Measurements from ENCODE around the gene MRPS7.
A peak's percentile ranks its signal among the peaks of the same experiment; 100 is the strongest.
"Not testable (repeated sequence)": the region's sequence is repeated elsewhere in the genome, so short reads cannot be mapped to it uniquely, and the experiment has no call there.

Gene MRPS7

DNA sequence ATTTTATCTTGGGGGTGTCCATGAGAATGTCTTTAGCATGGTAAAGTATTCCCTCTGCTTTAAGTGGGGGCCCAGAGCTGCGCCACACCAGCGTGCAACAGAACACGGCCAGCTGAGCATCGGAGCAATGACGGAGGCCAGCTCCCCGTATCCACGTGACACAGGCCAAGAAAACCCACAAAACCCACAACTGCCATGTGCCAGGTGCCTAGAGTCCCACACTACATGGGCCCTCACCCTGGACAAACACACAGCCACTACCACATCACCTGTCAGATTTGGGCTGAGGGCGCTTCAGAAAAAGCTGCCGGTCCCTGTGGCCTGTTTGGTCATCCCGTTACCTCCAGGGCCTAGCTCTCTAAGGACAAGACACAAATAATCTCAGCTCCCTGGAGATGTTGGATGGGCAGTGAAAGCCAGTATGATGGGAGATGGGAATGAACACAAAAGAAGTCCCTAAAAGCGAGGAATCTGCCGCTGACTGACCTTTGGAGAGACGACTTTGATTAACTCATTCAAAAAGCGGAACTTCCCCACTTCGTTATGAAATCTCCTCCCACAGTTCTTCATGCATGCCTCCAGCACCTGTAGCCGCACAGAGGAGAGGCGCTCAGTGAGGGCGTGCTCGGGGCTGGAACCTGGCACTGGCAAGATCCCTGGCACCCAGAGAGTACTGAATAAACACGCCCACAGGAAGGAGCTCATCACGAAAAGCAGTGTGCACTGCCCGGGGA is 17.4 kb upstream of the MRPS7 start:
- no peak for DNase-seq

DNA sequence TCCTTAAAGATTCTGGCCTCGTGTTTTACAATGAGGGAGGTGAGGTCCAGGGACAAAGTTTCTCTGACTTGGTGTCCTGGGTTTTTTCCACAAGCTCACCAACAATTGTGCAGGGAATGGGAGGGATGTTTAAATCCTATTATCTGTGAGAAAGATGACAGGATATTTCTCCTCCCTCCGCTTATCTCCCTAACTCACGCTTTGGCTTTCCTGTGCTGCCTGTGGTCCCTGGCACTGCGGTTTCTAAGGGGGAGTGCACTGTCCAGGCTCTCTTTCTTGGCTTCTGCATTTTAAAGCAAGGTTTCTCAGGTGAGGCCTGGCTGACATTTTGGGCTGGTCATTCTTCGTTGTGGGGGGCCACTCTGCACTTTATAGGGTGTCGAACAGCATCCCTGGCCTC is 16.7 kb upstream of the MRPS7 start:
- no peak for DNase-seq

DNA sequence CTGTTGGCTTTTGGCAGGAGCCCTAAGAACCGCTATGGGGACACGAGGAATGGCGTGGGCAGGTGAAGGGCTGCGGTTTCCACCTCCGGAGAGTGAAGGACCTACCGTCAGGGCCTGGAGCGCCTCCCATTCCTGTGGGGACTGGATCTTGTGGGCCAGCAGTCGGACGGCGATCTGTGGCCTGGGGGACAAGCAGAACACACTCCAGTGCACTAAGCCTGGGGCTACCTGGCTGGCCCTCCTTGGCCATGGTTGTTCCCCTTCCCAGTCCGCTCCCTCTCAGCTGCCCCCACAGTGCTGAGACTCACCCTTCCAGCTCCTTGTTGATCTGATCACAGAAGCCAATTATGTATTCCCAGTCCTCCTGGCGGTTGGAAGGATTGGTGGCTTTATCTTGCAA is 15.3 kb upstream of the MRPS7 start:
- DNase-seq = no peak

DNA sequence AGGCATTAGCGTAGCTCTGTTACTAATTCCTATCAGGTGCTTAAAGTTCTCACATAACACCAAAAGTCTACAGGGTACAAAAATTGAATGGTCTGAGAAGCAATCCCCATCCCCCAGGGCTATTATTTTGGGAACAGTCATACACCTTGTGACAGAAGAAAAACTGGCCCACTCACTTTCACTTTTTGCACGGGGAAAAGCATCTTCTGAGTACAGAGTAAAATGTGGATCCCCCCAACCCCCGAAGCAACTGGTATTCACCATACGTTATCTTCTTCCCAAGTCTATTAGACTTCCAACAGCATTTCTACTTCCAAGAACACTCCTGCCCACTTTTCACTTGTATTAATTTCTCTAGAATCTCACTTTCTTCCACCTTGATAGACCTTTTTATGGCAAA is 12.1 kb upstream of the MRPS7 start:
- DNase-seq = no peak

DNA sequence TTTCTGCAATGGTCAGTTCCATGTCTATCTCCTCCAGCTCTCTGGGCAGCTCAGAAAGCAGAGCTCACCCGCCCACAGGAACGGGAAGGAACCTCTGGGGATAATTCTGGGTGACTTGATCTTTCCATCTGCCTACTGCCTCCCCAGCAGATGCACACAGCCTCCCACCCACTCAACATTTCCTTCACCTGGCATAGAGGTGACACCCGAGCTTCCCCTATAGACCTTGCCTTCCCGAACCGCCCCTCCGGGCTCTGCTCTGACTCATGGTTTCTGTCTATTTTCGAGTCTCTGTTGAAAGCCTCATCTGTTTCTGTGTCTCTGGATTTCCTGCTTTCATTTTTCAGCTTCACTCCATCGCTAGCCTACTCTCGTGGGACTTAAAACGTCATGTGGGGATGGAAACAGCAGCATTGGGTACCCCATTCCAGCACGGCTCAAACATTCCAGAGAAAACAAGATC is 11.6 kb upstream of the MRPS7 start:
- no peak for DNase-seq

DNA sequence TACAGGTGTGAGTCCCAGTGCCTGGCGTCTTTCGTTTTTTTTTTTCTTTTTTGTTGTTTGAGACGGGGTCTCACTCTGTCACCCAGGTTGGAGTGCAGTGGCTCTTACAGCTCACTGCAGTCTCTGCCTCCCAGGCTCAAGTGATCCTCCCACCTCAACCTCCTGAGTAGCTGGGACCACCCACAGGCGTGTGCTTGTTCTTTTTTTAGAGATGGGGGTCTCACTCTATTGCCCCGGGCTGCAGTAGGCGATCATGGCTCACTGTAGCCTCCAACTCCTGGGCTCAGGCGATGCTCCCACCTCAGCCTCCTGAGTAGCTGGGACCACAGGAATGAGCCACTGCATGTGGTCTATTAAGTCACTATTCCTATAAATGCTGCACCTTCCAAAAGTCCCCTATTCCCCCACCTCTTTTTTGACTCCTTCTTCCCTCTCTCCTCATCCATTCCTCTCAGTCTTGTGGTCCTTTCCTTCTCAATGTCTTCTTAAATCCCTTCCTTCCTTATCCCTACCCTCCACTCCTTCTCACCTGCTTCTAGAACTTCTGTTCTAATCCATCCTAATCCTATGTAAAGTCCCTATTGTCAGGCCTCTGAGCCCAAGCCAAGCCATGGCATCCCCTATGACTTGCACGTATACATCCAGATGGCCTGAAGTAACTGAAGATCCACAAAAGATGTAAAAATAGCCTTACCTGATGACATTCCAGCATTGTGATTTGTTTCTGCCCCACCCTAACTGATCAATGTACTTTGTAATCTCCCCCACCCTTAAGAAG is 9.5 kb upstream of the MRPS7 start:
- no peak for DNase-seq

DNA sequence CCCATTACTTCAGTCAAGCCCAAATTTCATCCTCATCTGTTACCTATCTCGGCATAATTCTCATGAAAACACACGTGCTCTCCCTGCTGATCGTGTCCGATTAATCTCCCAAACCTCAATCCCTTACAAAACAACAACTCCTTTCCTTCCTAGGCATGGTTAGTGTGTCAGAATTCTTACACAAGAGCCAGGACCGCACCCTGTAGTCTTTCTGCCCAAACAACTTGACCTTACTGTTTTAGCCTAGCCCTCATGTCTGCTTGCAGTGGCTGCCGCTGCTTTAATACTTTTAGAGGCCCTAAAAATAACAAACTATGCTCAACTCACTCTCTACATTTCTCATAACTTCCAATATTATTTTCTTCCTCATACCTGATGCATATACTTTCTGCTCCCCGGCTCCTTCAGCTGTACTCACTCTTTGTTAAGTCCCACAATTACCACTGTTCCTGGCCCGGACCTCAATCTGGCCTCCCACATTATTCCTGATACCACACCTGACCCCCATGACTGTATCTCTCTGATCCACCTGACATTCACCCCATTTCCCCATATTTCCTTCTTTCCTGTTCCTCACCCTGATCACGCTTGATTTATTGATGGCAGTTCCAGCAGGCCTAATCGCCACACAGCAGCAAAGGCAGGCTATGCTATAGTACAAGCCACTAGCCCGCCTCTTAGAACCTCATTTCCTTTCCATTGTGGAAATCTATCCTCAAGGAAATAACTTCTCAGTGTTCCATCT is 5.6 kb upstream of the MRPS7 start:
- not testable (repeated sequence) for DNase-seq

DNA sequence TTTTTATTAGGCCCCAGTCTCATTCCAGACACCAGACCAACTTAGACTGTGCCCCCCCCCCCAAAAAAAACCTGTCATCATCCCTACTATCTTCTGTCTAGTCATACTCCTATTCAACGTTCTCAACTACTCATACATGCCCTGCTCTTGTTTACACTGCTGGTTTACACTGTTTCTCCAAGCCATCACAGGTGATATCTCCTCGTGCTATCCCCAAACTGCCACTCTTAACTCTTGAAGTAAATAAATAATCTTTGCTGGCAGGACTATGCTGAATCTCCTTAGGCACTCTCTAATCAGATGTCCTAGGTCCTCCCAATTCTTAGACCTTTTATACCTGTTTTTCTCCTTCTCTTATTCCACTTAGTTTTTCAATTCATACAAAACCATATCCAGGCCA is 4.5 kb upstream of the MRPS7 start:
- DNase-seq = not testable (repeated sequence)

DNA sequence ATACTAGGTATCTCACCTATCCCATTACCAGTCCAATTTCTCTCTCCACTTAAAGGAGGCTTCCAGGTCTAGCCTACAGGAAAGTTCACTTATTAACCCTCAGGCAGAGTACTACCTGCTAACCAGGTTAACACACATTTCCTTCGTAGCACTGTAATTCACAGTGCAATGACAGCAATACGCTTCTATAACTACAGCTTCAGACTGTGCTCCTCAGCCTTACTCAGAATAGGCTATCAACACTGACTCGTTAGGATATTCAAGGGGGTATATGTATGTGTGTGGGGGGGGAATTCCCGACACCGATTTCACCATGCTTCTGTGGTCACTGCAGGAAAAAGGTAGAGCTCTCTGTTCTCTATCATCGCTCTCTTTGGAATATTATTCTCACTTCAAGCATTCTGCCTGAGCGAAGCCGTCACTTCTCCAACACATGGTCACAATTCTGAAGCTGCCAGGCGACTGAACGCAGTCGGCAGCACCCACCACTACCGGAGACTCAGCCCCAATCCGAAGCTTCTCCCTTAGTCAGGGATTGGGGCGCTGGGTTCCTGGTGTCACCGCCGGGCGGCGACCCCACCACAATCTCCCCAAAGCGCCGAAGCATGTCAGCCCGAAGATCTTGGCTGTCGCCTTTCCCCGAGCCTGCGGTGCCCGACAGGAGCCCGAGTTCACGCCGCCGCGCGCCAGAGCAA is 891 bp upstream of the MRPS7 start:
- DNase-seq = no peak

DNA sequence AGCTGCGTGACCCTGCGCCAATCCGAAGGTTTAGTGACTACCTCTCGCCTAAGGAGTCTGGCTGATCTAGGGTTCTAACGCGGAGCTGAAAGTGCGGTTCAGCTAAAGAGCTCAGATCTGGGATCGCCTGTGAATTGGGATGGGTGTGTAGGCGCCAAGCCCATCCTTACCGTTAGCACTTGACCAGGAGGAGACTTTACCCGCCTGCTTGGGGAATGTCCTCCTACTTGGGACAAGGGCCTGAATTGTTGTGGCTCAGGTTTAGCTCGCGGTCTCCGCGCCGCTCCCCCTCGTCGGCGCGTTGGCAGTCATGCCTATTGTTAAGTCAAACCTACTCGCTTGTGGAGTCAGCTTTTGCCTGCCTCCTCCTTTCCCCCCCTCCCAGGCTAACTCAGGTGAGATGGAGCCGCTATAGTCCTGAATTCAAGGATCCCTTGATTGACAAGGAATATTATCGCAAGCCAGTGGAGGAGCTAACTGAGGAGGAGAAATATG is 480 bp downstream of the MRPS7 start:
- DNase-seq = no peak

DNA sequence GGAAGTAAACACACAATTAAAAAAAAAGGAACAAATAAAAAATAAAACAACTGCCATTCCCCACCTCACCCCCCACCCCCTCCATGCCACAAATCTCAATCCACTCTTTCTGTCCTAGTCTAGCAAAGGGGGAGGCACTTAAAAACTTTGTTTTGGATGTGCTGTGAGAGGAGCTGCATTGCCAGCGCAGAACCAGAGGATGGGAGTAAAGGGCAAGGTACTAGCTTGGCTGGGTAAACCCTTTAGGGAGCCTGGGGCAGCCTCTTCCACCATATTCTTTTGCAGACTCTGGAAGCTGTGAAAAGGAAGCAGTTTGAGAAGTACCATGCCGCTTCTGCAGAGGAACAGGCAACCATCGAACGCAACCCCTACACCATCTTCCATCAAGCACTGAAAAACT is 1.4 kb downstream of the MRPS7 start:
- DNase-seq = no peak

DNA sequence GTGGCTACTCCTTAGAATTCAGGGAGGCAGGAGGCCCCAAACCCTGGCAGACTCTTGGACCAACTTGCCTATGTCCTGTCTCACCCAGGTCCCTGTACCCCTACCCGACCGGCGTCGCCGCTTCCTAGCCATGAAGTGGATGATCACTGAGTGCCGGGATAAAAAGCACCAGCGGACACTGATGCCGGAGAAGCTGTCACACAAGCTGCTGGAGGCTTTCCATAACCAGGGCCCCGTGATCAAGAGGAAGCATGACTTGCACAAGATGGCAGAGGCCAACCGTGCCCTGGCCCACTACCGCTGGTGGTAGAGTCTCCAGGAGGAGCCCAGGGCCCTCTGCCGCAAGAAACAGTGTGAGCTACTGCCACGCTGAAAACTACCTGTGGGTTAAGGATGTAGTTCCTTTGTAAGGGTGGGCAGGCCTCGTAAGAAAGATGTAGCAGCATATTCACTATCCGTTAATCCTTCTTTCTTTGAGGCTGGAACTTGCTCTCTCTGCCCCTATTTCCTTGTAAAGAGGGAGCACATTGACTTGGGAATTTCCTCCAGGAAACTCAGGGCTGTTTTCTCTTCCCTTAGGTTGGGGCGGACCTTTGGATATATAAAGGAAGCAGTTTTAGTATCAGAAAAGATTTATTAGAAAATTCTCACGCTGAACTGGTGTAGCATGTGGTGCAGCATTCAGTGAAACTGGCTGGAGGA is 4.1 kb downstream of the MRPS7 start:
- no peak for DNase-seq

DNA sequence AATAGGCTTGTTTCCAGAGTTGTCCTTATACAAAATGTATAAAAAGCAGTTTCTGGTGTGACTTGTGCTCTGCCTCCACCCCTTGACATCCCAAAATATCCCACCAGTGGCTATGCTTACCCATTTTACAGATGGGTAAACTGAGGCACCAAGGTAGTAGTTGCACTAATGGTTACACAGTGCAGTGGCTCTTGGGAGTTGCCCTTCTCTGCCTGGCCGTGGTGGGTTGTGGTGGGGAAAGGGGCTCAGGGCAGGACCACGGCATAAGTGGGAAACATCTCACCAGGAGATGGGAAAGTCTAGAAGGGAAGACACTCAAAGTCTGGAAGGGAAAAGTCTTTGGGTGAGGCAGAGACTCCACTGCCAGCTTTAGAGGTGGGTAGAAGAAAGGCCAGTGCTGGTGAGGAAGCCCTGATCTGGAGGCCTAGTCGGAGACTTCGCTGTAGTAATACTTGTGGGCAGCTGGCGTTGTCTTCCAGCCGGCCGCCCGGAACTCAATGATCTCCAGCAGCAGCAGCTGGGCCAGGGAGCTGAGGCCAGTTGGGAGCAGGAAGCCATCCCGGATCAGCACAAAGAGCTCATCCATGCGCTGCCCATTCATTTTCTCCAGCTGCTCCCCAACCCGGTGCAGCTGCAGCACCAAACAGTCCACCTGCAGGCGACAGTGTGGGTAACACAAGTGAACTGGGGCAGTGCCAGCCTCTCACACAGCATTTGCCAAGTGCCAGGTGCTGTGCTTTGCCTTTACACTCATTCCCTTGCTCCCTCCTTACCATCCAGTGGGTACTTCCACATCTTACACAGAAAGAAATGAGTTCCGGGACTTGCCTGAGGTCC is 4.9 kb downstream of the MRPS7 start:
- DNase-seq = peak; percentile 63

DNA sequence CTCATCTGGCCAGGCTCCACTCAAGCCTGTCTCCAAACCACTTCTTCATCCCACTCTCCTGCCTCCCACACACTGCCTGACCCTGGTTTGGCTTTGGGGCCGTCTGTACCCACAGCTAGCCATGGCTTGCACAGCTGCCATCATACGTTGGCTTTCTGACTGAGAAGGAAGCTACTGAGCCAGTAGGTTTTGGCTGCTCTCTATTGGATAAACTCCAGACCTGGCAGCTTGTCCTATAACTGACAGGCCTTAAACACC is 5.4 kb downstream of the MRPS7 start:
- no peak for DNase-seq

DNA sequence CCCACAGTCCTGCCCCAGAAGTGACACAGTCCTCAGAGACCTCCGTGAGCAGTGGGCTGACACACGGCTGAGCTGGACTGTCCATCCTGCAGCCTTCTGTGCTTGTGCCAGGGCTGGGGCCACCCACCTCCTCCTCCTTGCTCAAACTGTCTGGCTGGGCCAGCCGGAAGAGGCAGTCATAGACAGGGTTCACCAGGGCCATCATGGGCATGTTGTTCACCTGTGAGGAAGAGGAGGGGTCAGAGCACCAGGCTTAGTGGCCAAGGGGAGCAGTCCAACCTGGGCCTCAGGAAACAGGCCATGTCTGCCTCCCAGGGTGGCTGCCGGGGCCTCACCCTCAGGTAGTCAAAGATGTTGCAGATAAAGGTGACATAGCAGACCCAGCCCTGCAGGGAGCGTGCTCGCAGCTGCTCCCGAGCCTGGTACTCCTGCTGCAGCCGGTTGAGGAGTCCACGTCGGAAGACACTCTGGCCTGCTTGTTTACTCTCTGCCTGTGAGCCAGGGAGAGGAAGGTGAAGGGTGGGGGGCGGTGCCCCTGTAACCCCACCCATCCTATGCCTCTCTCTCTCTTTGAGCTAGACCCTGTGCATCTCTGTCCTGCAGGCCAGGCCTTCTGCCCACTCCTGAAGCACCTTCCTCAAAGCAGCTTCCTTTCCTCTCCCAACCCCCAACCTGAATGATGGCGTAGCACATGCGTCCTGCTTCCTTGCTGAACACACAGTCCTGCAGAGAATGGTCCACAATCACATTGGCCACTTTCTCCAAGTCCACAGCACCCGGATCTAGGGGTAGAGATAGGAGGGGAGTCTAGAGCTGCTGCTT is 5.9 kb downstream of the MRPS7 start:
- DNase-seq = no peak

DNA sequence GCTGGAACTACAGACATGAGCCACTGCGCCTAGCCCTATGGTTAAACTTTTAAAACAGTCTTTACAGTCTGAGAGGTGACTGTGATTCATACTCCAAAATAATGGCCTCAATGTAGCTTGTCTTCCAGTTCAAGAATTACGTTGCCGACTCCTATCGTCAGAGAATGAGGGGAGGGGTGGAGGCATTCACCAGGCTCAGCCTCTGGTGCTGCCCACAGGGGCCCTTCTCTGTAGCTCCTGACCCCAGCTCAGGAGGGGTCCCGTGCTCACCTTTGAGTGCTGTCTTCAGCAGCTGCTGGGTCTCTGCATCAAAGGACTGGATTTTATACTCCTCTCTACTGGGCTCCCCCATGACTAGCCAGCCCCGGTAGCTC is 8.2 kb downstream of the MRPS7 start:
- no peak for DNase-seq

DNA sequence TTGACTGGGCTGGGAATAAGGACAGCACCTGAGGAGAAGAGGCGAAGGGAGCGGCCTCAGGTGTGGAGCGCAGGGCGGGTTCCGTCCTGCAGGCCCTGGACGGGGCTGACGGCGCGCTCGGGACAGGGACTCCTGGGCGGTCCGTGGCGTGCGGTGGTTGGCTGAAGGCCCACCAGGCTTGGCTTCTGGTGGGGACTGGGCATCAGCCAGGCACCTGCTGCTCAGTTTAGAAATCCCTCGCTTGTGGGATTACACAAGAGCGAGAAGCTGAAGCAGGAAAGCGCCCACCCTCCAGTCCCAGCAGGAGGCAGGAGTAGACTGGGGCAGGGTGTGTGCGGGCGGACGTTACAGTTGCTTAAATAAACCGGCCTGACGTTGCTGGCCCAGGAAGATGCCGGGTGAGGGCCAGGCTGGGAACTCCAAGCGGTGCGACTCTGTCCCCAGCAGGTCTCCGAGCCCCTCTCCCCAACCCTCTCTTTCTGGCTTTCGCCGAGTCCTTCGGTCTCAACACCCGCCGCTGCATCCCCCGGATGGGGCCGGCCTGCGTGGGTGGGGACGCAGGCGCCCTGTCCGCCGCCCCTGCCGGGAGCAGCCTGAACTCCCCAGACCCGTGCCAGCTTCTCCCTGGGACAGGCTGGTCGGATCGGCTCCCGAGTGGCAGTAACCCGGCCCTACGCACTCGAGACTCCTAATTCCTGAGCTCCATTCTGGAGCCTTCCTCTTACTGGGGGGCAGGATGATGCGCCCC is 8.7 kb downstream of the MRPS7 start:
- no peak for DNase-seq

DNA sequence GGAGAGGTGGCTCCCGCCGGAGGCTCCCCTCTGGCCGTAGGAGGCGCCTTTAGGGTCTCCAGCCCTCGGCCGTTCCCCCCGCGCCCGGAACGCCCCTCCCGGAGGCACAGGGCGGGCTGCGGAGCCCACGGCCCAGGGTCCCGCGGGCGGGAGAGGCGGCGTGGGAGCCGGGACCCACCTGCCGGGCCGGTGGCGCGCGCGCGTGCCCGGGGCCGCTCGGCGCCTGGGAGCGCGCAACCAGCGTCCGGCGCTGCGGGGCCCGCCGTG is 9.2 kb downstream of the MRPS7 start, which contains the start of gene MIF4GD:
TSS of gene MIF4GD (minus strand) at position 266 of the 267 bp plus-strand sequence. CDS start 1,036 bp downstream, outside the sequence.
- DNase-seq = no peak

DNA sequence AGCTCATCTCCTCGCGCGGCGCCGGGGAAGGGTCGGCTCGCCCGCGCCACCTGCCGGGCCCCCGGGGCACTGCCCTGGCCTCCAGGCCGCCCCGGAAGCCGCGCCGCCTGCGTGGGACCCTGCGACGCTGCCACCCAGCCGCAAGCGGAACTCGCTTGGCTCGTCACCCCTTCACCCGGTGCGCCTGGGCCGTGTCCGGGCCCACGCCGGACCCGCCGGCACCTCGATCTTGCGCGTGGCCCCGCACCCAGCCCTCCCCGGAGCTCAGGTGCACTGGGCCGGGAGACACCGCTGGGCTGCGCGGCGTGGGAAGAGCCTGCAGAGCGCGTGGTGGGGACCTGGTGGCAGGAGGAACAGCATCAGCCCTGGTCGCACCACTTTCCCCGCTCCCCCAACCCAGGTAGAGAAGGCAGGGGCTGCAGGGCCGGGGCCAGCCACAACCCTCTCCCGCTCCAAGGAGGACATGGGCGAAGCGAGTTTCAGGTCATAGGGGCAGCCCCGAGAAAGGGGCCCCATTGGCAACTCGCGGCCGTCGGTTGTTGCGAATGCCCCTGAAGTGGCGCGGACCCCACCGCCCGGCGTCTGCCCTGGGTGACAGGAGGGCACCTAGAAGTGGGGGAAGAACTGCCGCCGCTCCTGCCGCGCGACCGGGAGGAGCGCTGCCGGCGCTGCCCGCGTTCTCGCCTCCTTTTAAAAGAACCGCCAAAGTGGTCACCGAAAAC is 9.7 kb downstream of the MRPS7 start:
- peak; percentile 47 for DNase-seq
